AG10803 (cell line): ENCODE results near the gene L3MBTL4.

Source experiments
- DNase-seq: peaks from one replicate; pipeline ENCODE4 v3.0.0; 2010; ENCODE audit warnings: low read depth
- H3K4me3 ChIP-seq: 2 replicates; pipeline ENCODE4 v1.5.1; 2011; ENCODE audit warnings: mild to moderate bottlenecking, low read length, control low read depth
- CTCF ChIP-seq: conservative IDR thresholded peaks from 2 replicates; pipeline ENCODE4 v1.5.1; 2011; ENCODE audit warnings: mild to moderate bottlenecking, low read length, control low read depth, inconsistent platforms

Gene L3MBTL4

GRCh38 chr18:5948781-5949180 lies 465.9 kb downstream of the L3MBTL4 start:
- no peak for TF ChIP-seq CTCF
- H3K4me3 ChIP-seq: no peak overlapping the region
- no peak for DNase-seq

GRCh38 chr18:5948237-5948636 lies 466.5 kb downstream of the L3MBTL4 start:
- no peak for DNase-seq
- no peak overlapping the region for H3K4me3 ChIP-seq
- no peak for TF ChIP-seq CTCF

DNA sequence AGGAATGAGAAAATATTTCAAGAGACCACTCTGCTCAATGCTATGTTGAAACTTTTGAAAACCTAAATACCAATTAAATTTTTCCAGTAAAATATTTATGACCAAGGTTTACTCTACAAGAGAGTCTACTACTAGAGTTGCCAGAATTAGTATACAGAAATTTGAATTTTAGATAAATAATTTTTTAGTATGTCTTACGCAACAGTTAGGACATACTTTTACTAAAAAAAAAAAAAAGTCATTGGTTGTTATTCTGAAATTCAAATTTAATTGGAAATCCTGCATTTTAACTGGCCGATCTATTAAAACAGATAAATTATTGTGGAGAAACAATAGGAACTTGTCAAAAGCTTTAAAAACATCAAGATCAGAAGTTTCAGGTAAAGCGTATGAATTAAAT lies 470.3 kb downstream of the L3MBTL4 start:
- H3K4me3 ChIP-seq: no peak overlapping the region
- DNase-seq: no peak
- TF ChIP-seq CTCF: no peak

GRCh38 chr18:5943514-5943913 lies 471.2 kb downstream of the L3MBTL4 start:
- TF ChIP-seq CTCF: no peak
- DNase-seq: peak; percentile 0
- no peak overlapping the region for H3K4me3 ChIP-seq

- no peak for DNase-seq
- H3K4me3 ChIP-seq: no peak overlapping the region
- TF ChIP-seq CTCF: no peak
These were observed 472.1 kb downstream of the L3MBTL4 start for GRCh38 chr18:5942591-5942990.

GRCh38 chr18:5941890-5942289 lies 472.8 kb downstream of the L3MBTL4 start:
- TF ChIP-seq CTCF: no peak
- DNase-seq: no peak
- H3K4me3 ChIP-seq: no peak overlapping the region

- no peak overlapping the region for H3K4me3 ChIP-seq
- no peak for TF ChIP-seq CTCF
- DNase-seq: no peak
These were observed 474.7 kb downstream of the L3MBTL4 start for GRCh38 chr18:5939801-5940667.
